ENCODE measurements around the gene HLA-F.

The HLA-F gene

DNA sequence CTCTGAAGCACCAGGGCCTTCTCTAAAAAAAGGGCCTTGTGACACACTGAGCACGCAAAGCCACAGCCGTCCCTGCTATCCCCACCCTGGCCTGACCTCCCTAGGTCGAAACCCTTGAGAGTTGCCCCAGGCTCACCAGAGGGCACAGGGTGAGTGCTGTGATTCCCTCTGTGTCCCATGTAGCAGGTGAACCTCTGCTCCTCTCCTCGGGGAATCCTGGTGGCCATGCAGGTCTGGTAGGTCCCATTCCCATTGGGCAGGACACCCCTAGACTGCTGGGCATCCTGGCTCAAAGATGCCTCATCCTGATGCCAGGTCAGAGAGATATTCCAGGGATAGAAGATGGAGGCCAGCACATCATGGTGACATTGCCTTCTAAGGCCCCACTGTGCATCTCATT, 20.9 kb downstream of the HLA-F start:
- DNase-seq (ENCODE audit: low read depth, low spot score), result no peak

DNA sequence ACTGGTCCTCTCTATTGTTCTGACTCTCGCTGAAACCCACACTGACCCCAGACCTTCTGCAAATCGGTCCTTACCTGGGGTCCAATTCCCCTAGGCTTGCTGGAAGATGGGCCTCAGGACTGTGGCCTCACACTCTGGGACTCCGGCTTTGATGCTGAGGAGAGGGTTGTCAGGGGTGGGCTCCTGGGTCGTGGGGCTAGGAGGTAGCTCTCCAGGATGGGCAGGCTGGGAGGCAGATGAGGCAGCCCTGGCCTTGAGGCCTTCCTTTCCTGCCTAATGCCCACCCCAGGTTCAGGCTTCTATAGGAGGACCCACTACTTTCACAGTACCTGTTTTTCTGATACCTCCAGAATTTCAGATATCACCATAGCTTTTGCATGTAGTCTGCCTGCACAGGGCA, 21.4 kb downstream of the HLA-F start:
- DNase-seq (ENCODE audit: low read depth, low spot score), result no peak

DNA sequence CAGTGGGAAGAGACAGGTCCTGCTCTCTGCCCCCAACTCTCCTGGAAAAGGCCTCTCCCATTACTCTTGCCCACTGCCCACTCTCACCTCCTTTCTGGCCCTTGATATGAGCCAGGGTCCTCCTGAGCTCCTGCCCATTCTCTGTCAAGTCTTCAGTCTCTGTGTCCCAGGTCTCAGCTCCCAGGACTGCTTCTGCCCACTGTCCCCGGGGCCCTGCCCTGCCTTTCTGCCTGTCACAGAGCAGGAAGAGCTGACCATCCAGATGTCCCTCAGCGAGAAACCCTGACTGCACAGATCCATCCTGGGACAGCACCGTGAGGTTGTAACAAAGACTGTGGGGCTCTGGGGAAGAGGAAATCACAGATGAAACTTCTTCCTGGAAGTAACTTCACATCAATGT, 22.2 kb downstream of the HLA-F start:
- DNase-seq (ENCODE audit: low read depth, low spot score), result no peak

DNA sequence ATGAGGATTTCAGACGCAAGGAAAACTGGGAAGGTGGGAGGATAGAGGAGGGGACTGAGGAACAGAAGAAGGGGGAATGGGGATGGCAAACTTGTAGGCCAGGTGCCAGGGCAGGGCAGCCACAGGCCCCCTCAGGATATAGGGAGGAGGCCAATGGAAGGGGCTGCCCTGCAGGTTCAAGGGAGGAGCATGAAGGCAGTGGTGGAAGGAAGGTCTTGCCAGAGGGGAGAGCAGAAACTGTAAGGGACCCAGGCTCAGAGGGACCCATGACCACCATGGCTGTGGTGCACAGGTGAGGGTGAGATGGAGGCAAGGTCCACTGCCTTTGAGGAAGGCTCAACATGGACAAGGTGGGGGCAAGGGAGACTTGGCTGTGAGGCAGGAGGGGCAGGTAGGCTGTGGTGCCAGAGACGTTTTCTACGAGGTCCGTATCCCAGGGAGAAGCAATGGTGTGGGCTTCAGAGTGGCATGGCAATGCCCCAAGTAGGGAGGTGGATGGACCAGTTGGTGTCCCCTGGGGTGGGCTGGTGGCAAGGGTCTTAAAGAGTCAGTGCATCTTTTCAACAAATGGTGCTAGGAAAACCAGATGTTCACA, 22.7 kb downstream of the HLA-F start:
- no peak for DNase-seq (ENCODE audit: low read depth, low spot score)

DNA sequence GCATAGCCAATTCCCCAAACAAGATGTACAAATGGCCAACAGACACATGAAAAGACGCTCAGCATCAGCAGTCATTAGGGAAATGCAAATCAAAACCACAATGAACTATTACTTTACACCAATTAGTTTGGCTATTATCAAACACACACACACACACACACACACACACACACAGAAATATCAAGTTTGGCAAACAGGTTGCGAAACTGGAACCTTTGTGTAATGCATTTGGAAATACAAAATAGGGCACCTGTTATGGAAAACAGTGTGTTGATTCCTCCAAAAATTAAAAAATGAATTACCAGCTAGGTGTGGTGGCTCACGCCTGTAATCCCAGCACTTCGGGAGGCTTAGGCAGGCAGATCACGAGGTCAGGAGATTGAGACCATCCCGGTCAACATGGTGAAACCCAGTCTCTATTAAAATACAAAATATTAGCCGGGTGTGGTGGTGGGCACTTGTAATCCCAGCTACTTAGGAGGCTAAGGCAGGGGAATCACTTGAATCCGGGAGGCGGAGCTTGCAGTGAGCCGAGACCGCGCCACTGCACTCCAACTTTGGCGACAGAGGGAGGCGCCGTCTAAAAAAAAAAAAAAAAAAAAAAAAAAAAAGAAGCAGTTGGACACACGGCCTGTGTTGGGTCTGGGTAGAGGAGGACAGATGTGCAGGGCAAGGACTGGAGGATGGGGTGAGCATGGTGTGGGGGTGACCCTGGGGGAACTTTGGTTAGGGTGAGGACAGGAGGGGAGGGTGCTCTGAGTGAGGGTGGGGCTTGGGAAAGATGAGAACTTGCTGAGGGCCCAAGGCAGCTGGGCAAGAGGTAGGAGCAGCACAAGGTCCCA, 23.8 kb downstream of the HLA-F start:
- DNase-seq (ENCODE audit: low read depth, low spot score), result no peak

DNA sequence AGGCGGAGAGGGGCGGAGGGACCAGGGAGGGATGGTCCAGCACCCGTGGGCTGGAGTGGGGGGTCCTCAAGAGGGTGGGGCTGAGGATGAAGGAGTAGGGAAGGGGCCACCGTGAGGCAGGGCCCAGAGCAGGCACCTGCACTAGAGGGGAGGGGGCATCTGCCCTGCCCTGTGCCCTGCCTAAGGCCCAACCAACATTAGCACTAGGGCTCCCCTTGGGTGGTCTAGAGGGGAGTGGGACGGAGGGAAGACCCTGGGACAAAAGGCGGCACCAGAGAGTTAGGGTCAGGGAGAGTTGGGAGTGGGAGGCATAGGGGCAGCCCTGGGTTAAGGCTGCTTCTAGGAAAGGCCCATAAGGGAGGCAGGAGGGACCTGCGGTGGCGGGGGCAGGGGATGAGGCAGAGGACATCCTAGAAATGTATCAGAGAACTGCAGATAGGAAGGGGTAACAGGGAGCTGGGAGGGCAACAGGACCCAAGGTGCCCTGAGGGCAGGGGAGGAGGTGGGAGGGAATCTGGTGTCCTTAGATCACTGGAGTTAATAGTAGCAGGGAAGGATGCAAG, 24.5 kb downstream of the HLA-F start:
- DNase-seq (ENCODE audit: low read depth, low spot score), result no peak

DNA sequence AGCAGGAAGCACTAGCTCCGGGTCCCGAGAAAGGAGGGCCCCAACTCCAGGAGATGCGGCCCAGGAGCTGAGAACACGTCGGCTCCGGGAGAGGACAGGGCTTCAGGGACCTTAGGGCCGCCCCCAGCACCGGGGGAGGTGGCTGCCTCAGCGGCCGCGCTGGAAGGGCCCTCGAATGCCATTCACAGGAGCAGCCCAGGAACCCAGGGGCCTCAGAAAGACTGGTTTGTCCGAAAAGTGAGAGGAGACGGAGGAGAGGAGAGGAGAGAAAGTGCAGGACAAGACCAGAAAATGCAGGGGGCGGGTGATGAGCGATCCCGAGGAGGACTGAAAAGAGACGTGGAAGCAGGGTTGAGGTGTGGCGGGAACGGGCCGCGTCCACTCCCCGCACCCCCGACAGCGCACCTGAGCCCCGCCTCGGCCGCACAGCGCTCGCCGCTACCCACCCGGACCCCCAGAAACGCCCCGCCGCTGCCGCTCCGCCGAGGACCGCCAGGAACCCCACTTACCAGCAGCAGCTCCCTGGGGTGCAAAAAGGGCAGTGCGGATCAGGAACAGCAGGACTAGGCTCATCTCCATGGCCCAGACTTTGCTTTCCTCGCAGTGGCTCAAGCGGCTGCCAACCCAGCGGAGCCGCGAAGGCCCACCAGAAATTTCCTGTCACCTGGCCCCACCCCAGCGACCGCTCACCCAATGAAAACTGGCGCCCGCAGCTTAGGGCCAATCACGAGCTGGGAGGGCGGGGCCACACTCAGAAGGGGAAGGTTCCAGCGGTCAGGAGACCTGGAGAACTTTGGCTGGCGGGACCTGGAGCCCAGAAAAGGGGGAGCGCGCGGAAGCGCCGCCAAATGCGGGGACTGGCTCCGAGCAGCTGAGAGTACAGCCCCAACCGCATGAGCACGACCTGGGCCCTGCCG, 25.4 kb downstream of the HLA-F start:
- DNase-seq (ENCODE audit: low read depth, low spot score), result peak; percentile 72

DNA sequence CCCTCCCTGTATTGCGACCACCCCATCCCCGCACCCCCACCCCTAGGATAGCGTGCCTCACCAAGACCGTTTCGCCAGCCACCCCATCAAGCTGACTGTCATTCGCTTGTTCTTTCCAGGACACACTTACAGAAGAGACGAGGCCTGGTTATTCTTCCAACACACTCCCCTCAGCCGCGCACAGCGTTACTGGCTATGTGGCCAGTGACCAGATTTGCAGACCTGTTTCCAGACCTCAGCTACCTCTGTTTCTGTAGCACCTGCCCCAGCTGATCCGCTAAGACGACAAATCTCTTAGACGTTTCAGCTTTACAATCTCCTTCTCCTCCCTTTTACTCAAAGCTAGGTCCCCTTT, 26.1 kb downstream of the HLA-F start:
- no peak for DNase-seq (ENCODE audit: low read depth, low spot score)

DNA sequence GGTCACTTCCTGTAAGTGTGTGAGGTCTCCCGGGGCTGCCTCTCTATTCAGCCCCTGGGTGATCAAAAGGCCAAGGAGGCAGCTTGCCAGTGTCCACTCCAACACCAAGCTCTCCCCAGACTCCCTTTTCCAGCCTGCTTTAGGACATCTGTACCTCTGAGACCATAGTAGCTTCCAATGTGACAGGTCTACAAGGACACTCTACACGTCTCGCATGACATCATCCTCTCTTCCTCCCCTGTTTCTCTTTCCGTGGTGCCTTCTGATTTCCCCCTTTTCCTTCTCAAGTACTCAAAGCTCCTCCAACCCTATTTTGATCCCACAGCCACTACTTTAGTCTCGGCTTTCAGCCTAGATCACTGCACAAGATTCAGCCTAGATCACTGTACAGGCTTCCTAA, 26.4 kb downstream of the HLA-F start:
- DNase-seq (ENCODE audit: low read depth, low spot score), result no peak

DNA sequence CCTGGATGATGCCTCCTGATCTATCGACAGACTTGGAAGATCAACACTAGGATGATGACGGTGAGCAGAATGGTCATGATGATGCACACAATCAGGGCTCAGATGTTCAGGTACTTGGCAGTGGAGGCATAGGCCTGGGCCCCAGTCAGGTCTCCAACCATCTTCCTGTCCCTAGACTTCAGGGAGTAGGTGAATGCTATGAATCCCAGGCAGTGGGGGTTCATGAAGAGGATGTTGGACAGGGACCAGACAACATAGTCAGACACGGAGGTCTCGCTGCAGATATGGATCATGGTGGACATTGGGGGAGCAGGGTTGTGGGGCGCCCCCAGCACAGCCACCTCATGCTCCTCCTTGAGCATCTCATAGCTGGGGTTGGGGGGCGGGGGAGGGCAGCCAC, 27.5 kb downstream of the HLA-F start:
- DNase-seq (ENCODE audit: low read depth, low spot score), result no peak

DNA sequence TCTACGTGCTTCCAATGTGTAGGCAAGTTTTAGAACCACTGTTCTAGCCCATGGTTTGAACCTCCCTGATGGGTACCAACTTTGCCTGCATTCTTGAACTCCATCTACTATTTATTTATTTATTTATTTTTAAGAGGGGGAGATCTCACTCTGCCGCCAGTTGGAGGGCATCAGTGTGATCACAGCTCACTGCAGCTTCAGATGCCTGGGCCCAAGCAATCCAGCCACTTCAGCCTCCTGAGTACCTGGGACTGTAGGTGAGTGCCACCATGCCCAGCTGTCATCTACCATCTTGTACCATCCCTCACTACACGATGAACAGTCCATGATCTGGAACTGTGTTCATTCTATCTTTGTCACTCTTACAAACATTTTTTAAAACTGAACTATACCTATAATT, 28.2 kb downstream of the HLA-F start:
- no peak for DNase-seq (ENCODE audit: low read depth, low spot score)

DNA sequence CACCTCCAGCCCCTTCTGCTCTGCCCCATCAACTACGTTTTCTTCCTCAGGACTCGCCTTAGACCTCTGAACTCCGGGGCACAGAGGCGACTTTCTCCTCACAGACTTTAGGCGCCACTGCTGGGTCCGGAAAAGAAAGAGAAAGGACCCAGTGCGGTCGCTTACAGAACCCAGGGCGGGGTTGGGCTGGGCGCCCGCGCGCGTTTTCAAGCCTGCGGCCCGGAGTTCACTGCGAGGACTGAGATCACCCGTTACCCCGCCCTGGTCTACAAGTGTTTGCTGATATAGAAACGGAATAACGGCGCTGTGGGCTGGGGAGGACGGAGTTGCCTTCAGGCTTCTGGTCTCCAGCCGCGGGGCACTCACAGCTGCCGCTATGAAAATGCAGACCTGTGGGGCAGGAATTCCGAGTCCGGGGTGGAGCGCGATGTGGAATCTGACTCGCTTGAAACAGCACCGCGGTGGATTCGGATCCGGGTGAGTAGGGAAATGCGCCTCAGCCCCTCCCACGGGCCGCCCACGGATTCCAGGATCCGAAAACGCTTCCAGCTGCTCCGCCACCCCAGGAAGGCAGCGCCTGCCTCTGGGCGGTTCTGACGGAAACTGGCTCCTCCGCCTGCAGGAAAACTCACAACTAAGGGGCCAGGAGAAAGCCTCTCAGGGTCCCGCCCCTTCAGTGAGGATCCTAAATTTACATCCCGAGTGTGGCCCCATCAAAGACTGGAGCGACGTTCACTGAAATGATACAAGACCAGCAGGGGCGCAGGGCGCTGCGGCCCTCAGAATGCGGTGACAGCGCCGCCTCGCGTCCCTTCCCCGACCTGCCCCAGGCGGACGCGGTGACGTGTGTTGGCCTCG, 29.4 kb downstream of the HLA-F start:
- peak; percentile 59 for DNase-seq (ENCODE audit: low read depth, low spot score)

DNA sequence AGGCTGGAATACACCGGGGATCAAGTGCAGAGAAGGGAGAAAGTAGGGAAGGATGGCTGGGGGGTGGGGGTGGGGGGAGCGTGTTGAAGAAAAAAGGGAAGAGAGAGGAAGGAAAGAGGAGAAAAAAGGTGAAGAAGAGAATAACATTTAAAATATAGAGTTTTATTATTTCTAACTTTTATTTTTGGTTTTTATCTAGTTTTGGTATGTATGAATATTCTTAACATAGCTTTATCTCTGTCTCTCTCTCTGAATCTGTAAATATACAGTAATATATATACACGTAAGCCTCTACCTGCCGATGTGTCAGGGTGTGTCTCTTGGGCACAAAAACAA, 30.0 kb downstream of the HLA-F start:
- no peak for DNase-seq (ENCODE audit: low read depth, low spot score)

DNA sequence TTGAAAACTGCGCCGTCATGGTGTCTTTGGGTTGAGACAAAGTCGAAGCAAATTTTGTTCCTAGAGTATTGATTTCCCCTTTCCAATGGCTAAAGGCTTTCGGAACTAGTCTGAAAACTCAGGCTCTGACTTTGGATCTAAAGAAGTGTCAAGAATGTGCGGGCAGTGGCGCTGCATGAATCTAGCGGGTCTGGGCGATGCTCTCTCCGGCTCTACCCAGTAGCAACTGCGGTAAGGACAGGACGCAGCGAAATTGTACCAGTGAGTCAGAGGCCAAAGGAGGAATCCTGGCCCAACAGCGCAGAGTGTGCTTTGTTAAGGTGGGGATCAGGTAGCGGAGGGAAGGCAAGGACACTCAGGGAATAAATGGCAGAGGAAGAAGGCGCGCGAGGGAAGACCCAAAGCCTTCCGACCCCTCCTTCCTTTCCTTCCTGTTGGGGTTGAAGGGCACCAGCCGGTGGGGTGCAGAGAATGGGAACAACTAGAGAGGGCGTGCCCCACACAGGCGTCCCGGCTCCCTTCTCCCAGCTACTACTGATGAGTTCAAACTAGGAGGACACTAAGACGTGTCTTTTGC, 32.1 kb downstream of the HLA-F start:
- no peak for DNase-seq (ENCODE audit: low read depth, low spot score)

DNA sequence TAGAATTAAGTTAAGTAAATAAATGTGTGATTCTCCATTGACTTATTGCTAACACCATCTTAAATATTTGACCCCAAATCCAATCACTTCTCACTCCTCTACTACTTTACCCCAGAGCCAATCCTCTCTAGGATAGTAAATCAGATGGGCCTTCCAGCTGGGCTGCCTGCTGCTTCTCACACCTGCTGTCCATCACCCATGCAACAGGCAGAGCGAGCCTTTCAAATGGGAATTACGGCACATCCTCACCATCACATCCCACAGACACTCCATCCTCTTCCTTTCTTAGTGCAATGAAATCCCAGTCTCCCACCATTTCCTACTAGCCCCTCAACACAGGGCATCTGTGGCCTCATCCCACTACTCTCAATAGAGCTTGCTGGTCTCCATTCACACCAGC, 34.0 kb downstream of the HLA-F start:
- DNase-seq (ENCODE audit: low read depth, low spot score), result no peak

DNA sequence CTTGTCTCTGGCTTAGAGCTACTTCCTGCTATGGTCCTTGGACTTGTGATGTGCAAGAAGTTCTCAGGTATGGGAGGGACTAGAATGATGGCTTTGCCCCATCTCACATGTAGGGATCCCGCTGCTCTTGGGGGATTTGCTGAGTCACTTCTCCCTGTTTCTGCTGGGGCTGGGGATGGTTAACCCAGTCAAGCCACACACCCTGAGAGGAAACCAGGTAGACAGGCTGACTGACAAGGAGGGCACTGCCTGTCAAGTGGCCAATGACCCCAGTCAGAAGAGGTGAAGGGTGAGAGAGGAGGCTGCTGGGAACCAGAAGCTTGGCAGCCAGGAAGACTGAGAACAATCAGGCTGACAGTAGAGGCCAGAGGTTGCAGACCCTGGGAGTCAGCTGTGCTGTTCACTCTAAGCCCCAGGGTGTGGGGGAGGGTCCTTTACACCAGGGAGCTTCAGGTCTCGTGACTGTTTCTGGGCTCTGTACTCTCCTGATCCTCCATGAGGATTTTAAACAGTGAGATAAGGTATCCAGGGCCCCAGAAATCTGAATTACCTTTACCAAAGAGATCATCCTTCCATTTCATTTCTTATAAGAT, 34.6 kb downstream of the HLA-F start:
- DNase-seq (ENCODE audit: low read depth, low spot score), result no peak

DNA sequence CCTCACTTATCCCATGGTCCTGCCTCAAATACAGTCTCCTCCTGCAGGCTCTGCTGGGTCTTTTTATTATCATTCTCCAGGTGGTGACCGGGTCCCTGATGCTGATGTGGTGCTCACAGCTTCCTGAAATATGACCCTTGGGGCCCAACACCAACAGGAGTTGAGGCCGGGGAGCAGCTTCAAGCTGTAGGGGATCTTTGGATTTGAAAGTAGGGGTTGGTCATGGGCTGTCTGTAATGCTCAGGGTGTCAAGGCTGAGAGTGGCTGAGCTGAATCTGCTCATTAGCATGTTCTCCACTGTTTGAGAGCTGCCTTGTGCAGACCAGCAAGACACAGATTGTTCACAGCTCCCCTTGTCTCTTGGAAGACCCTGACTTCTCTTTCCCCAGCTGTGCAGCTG, 35.5 kb downstream of the HLA-F start:
- DNase-seq (ENCODE audit: low read depth, low spot score), result no peak

DNA sequence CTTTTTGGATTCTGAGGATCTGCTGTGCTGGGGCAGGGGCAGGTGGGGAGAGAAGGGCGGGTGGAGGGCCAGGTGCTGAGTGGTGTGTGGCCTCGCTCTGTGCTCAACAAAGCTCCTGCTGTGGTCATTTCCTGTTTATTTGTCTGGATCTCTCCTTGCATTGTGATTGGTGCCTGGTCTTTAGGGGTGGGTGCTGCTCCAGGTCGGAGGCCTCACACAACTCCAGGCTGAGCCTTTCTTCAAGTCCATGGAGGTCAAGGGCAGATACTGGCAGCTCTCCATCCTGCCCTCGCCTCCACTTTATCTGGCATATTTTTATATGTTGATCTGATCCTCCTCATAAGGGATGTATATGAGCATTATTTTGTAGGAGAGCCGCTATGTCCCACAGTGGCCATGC, 36.2 kb downstream of the HLA-F start:
- no peak for DNase-seq (ENCODE audit: low read depth, low spot score)

DNA sequence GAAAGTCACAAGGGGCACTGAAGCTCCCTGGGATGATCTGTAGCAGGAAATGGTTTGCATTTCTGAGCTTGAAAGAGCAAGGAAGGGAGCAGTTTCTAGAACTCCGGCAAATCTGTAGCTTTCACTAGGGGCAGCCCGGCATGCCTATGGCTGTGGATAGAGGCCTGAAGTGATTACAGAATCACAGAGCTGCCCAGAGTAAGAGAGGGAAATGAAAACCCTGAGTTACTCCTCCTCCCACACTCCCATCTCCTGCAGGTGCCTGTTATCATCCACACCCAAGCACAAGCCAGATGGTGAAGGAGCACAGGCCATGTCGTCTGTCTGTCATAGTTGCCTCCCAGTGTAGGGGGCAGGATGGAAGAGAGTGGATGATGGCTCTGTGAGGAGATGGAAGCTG, 37.1 kb downstream of the HLA-F start:
- DNase-seq (ENCODE audit: low read depth, low spot score), result no peak

DNA sequence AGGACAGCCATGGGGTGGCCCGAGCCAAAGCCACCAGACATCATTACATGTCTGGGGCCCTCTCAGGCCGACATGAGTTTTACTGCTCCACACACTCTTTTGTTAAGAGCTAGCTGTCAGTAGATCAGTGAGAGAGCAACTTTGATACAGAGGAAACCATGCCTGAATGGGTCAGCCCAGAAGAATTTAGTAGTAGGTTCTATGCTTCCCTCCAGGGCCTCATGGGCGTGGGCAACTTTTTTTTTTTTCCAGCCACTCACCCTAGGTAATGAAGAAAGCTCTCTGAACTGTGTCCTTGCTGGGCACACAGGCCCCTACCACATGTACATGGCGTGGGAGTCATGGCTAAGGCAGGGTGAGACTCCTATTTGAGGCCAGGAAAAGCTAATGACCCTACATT, 38.8 kb downstream of the HLA-F start:
- no peak for DNase-seq (ENCODE audit: low read depth, low spot score)

DNA sequence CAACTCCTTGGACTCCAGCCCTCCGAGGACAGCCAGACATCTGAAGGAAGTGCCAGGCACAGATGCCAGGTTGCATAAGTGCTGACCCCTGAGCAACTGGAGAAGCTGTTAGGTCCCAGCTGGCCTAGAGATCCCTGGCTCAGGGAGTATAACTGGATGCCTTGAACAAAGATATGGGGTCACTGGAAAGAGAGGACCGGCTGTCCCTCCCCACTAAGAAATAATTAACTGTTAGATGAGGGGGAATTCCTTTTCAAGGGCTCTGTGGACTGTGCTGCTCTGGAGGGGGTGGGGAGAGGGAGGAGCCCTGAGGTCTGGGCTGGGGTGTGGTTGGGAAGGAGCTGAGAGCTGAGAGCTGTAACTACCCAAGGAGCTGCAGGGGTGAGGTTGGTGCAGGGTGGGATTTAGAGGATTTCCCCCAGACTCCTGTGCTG, 39.6 kb downstream of the HLA-F start:
- no peak for DNase-seq (ENCODE audit: low read depth, low spot score)
